GM21529 (cell line): Measurements from ENCODE around the gene IGLL5.
A peak's percentile ranks its signal among the peaks of the same experiment; 100 is the strongest.

Source experiments
- ATAC-seq: cut with Tn5 transposase; IDR thresholded peaks from one replicate; pipeline ENCODE4 v1.9.1; 2021; ENCODE audit not compliant: unreplicated experiment

Gene IGLL5

GRCh38 chr22:22936915-22937656, 49.5 kb downstream of the IGLL5 start:
- ATAC-seq, result no peak

DNA sequence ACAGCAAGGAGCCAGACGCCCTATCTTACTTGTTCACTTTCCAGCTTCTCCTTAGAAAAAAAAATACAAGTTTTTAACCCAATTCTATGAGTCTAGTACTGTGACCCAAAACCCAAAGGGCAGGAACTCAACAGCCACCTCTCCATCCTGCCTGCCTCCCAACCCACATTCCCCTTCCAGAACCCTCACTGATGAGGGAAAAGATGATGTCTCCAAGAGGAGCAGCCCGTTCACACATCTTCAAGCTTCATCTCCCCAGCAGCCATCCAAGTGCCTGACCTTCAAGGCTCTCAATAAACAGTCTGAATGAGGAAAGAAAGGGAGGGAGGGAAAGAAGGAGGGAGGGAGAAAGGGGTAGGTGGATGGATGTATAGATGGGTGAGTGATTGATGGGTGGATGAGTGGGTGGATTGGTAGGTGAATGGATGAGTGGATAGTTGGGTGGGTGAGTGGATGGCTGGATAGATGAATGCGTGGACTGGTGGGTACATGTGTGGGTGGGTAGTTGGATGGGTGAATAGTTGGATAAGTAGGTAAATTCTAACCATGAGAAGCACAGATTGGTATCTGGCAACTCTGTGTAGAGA, 50.4 kb downstream of the IGLL5 start:
- no peak for ATAC-seq

- no peak for ATAC-seq
Observed at GRCh38 chr22:22938672-22939587, 51.3 kb downstream of the IGLL5 start.

- ATAC-seq, result no peak
Observed at GRCh38 chr22:22939588-22940368, 52.2 kb downstream of the IGLL5 start.

GRCh38 chr22:22940961-22941605, 53.5 kb downstream of the IGLL5 start:
- no peak for ATAC-seq

DNA sequence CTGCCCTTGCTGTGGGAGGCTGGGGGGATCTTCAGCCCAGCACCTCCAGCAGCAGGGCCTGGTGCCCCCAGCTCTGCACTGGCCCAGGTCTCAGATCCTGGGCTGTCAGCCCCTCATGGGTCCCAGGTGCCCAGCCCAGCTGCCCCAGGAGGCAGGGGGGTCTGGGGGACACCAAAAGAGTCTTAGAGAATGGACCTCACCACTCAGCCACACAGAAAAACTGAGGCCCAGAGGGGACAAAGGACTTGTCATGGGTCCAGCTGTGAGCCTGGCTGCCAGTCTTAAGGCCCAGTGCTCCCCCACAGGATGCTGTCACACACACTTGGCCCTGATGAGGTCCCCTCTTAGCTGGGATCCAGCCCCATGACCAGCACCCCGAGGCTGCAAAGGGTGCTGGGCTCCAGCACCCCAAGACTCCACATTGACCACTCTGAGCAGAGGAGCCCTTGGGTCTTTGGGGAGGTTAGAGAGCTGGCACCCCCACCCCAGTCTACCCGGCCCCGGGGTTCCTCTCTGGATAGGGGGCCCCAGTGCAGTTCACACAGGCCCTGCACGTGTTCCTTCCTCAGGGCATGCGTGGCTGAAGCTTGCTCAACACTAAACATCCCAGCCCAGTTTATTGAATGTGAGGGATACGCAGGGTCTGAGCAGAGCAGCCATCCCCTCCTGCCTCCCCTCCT, 54.4 kb downstream of the IGLL5 start:
- no peak for ATAC-seq

- peak; percentile 55 for ATAC-seq
Observed at GRCh38 chr22:22942511-22943329, 55.1 kb downstream of the IGLL5 start.

- no peak for ATAC-seq
Observed at GRCh38 chr22:22943521-22944267, 56.1 kb downstream of the IGLL5 start.

DNA sequence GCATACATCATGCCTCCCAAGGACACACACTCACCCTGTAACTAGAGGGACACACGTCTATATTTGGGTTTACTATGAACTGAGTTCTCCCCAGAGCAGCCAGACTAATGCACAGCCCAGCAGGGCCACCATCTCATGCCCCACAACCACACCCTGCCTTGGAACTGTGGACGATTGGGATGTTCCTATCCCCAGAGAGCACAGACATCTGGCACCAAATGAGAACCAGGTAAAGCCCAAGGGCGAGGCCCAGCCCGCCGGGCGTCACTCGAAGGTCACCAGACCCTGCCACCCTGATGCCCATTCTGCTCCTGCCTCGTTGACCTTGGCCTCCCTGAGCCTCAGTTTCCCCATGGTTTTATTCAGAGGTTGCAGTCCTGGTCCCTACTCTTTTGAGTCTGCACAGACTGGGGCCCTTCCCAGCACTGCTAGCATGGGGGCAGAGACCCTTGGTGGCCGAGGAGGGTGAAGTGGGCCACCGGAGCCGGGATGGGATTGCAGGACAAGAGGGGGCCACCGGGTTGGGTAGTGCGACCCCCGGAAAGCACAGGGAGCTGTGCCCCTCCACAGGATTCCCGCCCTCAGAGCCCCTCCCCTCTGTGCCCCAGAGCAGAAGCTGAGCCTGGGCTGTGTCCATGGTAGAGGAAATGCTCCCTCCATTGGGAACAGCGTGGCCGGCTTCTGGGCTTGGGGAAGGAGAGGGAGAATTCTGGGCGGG, 56.8 kb downstream of the IGLL5 start:
- no peak for ATAC-seq

DNA sequence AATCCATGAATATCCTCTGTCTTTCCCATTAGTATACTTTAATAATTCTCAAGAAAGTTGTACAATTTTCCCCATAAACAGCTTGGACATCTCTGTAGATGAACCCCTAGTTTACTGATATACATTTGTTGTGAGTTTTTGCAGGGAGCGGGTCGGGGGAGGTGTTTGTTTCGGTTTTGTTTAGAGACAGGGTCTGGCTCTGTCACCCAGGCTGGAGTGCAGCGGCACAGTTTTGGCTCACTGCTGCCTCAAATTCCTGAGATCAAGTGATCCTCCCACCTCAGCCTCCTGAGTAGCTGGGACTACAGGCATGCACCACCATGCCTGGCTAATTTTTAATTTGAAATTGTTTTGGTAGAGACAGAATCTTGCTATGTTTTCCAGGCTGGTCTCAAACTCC, 57.6 kb downstream of the IGLL5 start:
- ATAC-seq, result no peak
